ENCODE results near the gene KIF13A. TPM values are rescaled to one million over a fixed set of nuclear protein-coding genes. Genes with fewer than 3 reads are reported as not detected.

KIF13A gene
- total and polyA plus RNA-seq, 2 donors from 2014 or later, result 12.6 to 35.9 TPM

DNA sequence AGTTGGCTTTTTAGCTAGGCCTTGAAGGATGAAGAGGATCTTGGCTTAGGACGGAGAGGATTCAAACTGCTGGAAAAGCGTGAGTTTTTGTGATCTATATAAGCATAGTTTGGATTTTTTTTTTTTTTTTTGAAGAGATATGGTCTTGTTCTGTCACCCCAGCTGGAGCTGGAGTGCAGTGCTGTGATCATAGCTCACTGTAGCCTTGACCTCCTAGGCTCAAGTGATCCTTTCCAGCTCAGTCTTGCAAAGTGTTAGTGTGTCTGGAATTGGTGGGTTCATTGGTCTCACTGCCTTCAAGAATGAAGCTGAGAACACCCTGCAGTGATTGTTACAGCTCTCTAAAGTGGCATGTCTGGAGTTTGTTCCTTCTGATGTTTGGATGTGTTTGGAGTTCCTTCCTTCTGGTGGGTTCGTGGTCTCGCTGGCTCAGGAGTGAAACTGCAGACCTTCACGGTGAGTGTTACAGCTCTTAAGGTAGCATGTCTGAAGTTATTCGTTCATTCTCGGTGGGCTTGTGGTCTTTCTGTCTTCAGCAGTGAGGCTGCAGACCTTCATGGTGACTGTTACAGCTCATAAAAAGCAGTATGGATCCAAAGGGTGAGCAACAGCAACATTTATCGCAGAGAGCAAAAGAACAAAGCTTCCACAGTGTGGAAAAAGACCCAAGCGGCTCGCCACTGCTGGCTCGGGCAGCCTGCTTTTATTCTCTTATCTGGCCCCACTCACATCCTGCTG, 243.2 kb downstream of the KIF13A start:
- Histone ChIP-seq H3K4me1 (ENCODE audit: control insufficient read depth in 2 of 3, insufficient read depth in 2 of 3, low read depth in 1 of 3, low read length in 3 of 3) (no peaks in the 10 kb centered on the region), H3K4me3 (ENCODE audit: low read length in 3 of 3) (no peak overlapping the region), H3K36me3 (ENCODE audit: control insufficient read depth in 2 of 3, insufficient read depth in 3 of 3, low read length in 3 of 3) (no peaks in the 10 kb centered on the region), H3K27ac (ENCODE audit: low read depth in 2 of 2, low read length in 2 of 2) (no peak overlapping the region), H3K9me3 (ENCODE audit: control insufficient read depth in 2 of 3, insufficient read depth in 1 of 3, low read length in 3 of 3) (no peaks in the 10 kb centered on the region), H3K9ac (ENCODE audit: low read length in 3 of 3) (no peak overlapping the region), H3K27me3 (ENCODE audit: control insufficient read depth, insufficient read depth, low read length) (no peaks in the 10 kb centered on the region)
- DNase-seq (no peak), FAIRE-seq (no peak)
- TF ChIP-seq, protein P1, sequence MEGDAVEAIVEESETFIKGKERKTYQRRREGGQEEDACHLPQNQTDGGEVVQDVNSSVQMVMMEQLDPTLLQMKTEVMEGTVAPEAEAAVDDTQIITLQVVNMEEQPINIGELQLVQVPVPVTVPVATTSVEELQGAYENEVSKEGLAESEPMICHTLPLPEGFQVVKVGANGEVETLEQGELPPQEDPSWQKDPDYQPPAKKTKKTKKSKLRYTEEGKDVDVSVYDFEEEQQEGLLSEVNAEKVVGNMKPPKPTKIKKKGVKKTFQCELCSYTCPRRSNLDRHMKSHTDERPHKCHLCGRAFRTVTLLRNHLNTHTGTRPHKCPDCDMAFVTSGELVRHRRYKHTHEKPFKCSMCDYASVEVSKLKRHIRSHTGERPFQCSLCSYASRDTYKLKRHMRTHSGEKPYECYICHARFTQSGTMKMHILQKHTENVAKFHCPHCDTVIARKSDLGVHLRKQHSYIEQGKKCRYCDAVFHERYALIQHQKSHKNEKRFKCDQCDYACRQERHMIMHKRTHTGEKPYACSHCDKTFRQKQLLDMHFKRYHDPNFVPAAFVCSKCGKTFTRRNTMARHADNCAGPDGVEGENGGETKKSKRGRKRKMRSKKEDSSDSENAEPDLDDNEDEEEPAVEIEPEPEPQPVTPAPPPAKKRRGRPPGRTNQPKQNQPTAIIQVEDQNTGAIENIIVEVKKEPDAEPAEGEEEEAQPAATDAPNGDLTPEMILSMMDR (IDR thresholded peaks at IDR 0.05; ENCODE audit: borderline replicate concordance, extremely low read depth, insufficient read depth), result no peak
- intact Hi-C loops (cut with DNase I), result no loop called here

- TF ChIP-seq, protein P1 (IDR thresholded peaks at IDR 0.05; ENCODE audit: borderline replicate concordance, extremely low read depth, insufficient read depth), result no peak
- H3K27ac ChIP-seq (ENCODE audit: low read depth in 2 of 2, low read length in 2 of 2), result no peak overlapping the region
- intact Hi-C loops (cut with DNase I), result no loop called here
- DNase-seq (no peak), FAIRE-seq (no peak)
- no peak overlapping the region for H3K4me3 ChIP-seq (ENCODE audit: low read length in 3 of 3)
- no peak overlapping the region for H3K9ac ChIP-seq (ENCODE audit: low read length in 3 of 3)
- H3K27me3 ChIP-seq (ENCODE audit: control insufficient read depth, insufficient read depth, low read length), result no peaks in the 10 kb centered on the region
- no peaks in the 10 kb centered on the region for H3K36me3 ChIP-seq (ENCODE audit: control insufficient read depth in 2 of 3, insufficient read depth in 3 of 3, low read length in 3 of 3)
- peaks cover 0 to 16% (median 6%) of the 10 kb centered on the region in 3 donors for H3K9me3 ChIP-seq (ENCODE audit: control insufficient read depth in 2 of 3, insufficient read depth in 1 of 3, low read length in 3 of 3)
- H3K4me1 ChIP-seq (ENCODE audit: control insufficient read depth in 2 of 3, insufficient read depth in 2 of 3, low read depth in 1 of 3, low read length in 3 of 3), result no peaks in the 10 kb centered on the region
Observed at GRCh38 chr6:17741507-17741906, 245.9 kb downstream of the KIF13A start.

- no peak for FAIRE-seq
- no peak for DNase-seq
Observed at GRCh38 chr6:17740559-17741220, 246.7 kb downstream of the KIF13A start.

More at GRCh38 chr6:17740559-17741220, 246.7 kb downstream of the KIF13A start:
- intact Hi-C loops (cut with DNase I), result no loop called here
- H3K27ac ChIP-seq (ENCODE audit: low read depth in 2 of 2, low read length in 2 of 2), result no peak overlapping the region
- H3K9me3 ChIP-seq (ENCODE audit: control insufficient read depth in 2 of 3, insufficient read depth in 1 of 3, low read length in 3 of 3), result peaks cover 0 to 16% (median 6%) of the 10 kb centered on the region in 3 donors
- TF ChIP-seq, protein P1 (IDR thresholded peaks at IDR 0.05; ENCODE audit: borderline replicate concordance, extremely low read depth, insufficient read depth), result no peak
- no peak overlapping the region for H3K4me3 ChIP-seq (ENCODE audit: low read length in 3 of 3)
- H3K4me1 ChIP-seq (ENCODE audit: control insufficient read depth in 2 of 3, insufficient read depth in 2 of 3, low read depth in 1 of 3, low read length in 3 of 3), result no peaks in the 10 kb centered on the region
- H3K36me3 ChIP-seq (ENCODE audit: control insufficient read depth in 2 of 3, insufficient read depth in 3 of 3, low read length in 3 of 3), result no peaks in the 10 kb centered on the region
- no peak overlapping the region for H3K9ac ChIP-seq (ENCODE audit: low read length in 3 of 3)
- H3K27me3 ChIP-seq (ENCODE audit: control insufficient read depth, insufficient read depth, low read length), result no peaks in the 10 kb centered on the region

Measured in kidney (tissue), 14 donors.